K562 (cell line): ENCODE results near the gene TTC28. TPM values are rescaled to one million over a fixed set of nuclear protein-coding genes. Genes with fewer than 3 reads are reported as not detected.

Experiments used
- ATAC-seq: fragments of 200-7000 bp; cut with Tn5 transposase; 3 replicates; pipeline ENCODE4 v1.9.1; 2020; ENCODE audit warnings: moderate library complexity
- BruUV-seq: library from RNA; stranded (reverse); fragments of 400-500 nt; replicated peaks from 2 replicates; lab custom pipeline; 2021; lab: Mats Ljungman, UMichigan
- CTCF ChIA-PET: fragments of 300-600 bp; formaldehyde crosslinking; extraction: SDS; loops from one replicate; lab custom pipeline; 2021; ENCODE audit warnings: low intra/inter-chr PET ratio; lab: Yijun Ruan, JAX
- POLR2A ChIA-PET: fragments of 300-600, 350-650 bp; sonication (Branson Sonifier 250); formaldehyde crosslinking; extraction: SDS; loops from one replicate; lab custom pipeline; 2021; ENCODE audit warnings: antibody characterized with exemption, inconsistent platforms; lab: Yijun Ruan, JAX
- DNase-seq, 4 experiments: peaks; one replicate each; pipeline versions ENCODE4 v3.0.0 to v3.0.0-alpha.2; 2011 to 2018; ENCODE audit warnings: low spot score in 3 of 4, mixed read lengths in 3 of 4; ENCODE audit errors: extremely low read depth in 1 of 4
- FAIRE-seq: peaks from 2 replicates; lab custom pipeline; 2011; peaks lifted over from hg19 to GRCh38; lab: Jason Lieb, UNC
- H2AFZ ChIP-seq: 2 replicates; pipeline ENCODE4 v1.6.0; 2011; ENCODE audit warnings: low read depth, low read length, control low read depth, inconsistent platforms
- H3K27ac ChIP-seq: fragments of 200-600 bp; 3 replicates; pipeline ENCODE4 v1.8.0; 2011; ENCODE audit warnings: low read depth, mild to moderate bottlenecking, control low read depth, inconsistent platforms, low read length, moderate library complexity, mixed read lengths; ENCODE audit errors: extremely low read depth
- H3K27me3 ChIP-seq, 2 experiments: fragments of 300-600 bp in 1 of 2; 2 replicates in 1 of 2; 3 replicates in 1 of 2; pipeline versions ENCODE4 v1.6.0 to v1.8.0; 2011; ENCODE audit warnings: inconsistent platforms in 2 of 2, low read length in 2 of 2, mild to moderate bottlenecking in 1 of 2, mixed read lengths in 1 of 2, moderate library complexity in 1 of 2; ENCODE audit not compliant: control insufficient read depth in 2 of 2, insufficient read depth in 2 of 2
- H3K36me3 ChIP-seq: fragments of 300-600 bp; 3 replicates; pipeline ENCODE4 v1.8.0; 2011; ENCODE audit warnings: mild to moderate bottlenecking, low read length, inconsistent platforms; ENCODE audit not compliant: control insufficient read depth, insufficient read depth
- H3K4me1 ChIP-seq, 2 experiments: fragments of 200-600 bp in 1 of 2; replicated peaks in 1 of 2; 2 replicates in 1 of 2; 3 replicates in 1 of 2; pipeline versions ENCODE4 v1.5.1 to v1.8.0; 2011; ENCODE audit warnings: inconsistent platforms in 2 of 2, low read length in 2 of 2, mild to moderate bottlenecking in 1 of 2, mixed read lengths in 1 of 2, moderate library complexity in 1 of 2; ENCODE audit not compliant: control insufficient read depth in 2 of 2, insufficient read depth in 2 of 2
- H3K4me2 ChIP-seq: 2 replicates; pipeline ENCODE4 v1.6.1; 2011; ENCODE audit warnings: low read length, control low read depth, inconsistent platforms, mixed read lengths; ENCODE audit not compliant: insufficient read depth
- H3K4me3 ChIP-seq: fragments of 200-600 bp; sonication (generic), shearing (Covaris generic); 2 replicates; pipeline ENCODE4 v1.5.1; 2016; ENCODE audit warnings: control low read depth, inconsistent platforms
- H3K79me2 ChIP-seq: fragments of 200-600 bp; 3 replicates; pipeline ENCODE4 v1.8.0; 2011; ENCODE audit warnings: low read length, inconsistent platforms; ENCODE audit not compliant: control insufficient read depth, insufficient read depth
- H3K9ac ChIP-seq, 2 experiments: 2 replicates each; pipeline versions ENCODE4 v1.6.0 to v1.6.1; 2011; ENCODE audit warnings: low read depth in 2 of 2, low read length in 2 of 2, control low read depth in 1 of 2, inconsistent platforms in 1 of 2, mild to moderate bottlenecking in 1 of 2, mixed read lengths in 1 of 2; ENCODE audit not compliant: insufficient read depth in 1 of 2
- H3K9me1 ChIP-seq: one replicate; pipeline ENCODE4 v1.6.0; 2011; ENCODE audit warnings: inconsistent platforms, mild to moderate bottlenecking, low read length, moderate library complexity; ENCODE audit not compliant: control insufficient read depth, insufficient read depth
- H3K9me3 ChIP-seq: replicated peaks from 2 replicates; pipeline ENCODE4 v1.5.1; 2011; ENCODE audit warnings: low read depth, low read length, inconsistent platforms; ENCODE audit not compliant: control insufficient read depth, insufficient read depth
- H4K20me1 ChIP-seq: replicated peaks from 2 replicates; pipeline ENCODE4 v1.6.1; 2011; ENCODE audit warnings: low read length, inconsistent platforms, mixed read lengths; ENCODE audit not compliant: control insufficient read depth, insufficient read depth
- ESRRB ChIP-seq: fragments of 250-450 bp; sonication (Bioruptor Pico); IDR thresholded peaks from 2 replicates; pipeline ENCODE4 v1.5.0; 2020; ENCODE audit warnings: mild to moderate bottlenecking, moderate library complexity, borderline replicate concordance
- HCFC1 ChIP-seq: IDR thresholded peaks from 2 replicates; pipeline ENCODE4 v1.6.1; 2012; ENCODE audit warnings: low read depth, low read length, improper control_type of control experiment
- PHB ChIP-seq: fragments of 250-450 bp; sonication (Bioruptor Pico); IDR thresholded peaks from 2 replicates; pipeline ENCODE4 v1.5.0; 2021
- RBM17 ChIP-seq: fragments of 200-400 bp; formaldehyde crosslinking; IDR thresholded peaks from 2 replicates; pipeline ENCODE4 v1.6.1; 2017; ENCODE audit warnings: low read depth, mild to moderate bottlenecking, low read length, borderline replicate concordance
- RBM25 ChIP-seq: fragments of 200-400 bp; formaldehyde crosslinking; IDR thresholded peaks from 2 replicates; pipeline ENCODE4 v1.6.1; 2018; ENCODE audit warnings: low read length, low read depth, moderate library complexity; ENCODE audit not compliant: severe bottlenecking
- TCF7L2 ChIP-seq: fragments of 150-350 bp; IDR thresholded peaks from 2 replicates; pipeline ENCODE4 v1.6.1; 2016; ENCODE audit warnings: low read depth, mild to moderate bottlenecking, low read length, moderate library complexity
- ZBTB7A ChIP-seq: IDR thresholded peaks from 2 replicates; pipeline ENCODE4 v1.6.1; 2011; ENCODE audit warnings: low read depth, mild to moderate bottlenecking, low read length, moderate library complexity, borderline replicate concordance; ENCODE audit not compliant: control insufficient read depth
- WGBS: fragments of 100-300 bp; shearing (Covaris generic); methylation state at CpG from one replicate; pipeline ENCODE4 v1.1.6; 2016; ENCODE audit warnings: low coverage, mixed read lengths; ENCODE audit not compliant: insufficient coverage; ENCODE audit errors: missing lambda C conversion rate; 5-methylcytosine and 5-hydroxymethylcytosine counted together
- in situ Hi-C: fragments of 300-500 bp; cut with MboI; formaldehyde crosslinking; loops from 4 replicates; pipeline ENCODE4 v1.15.0; 2018; ENCODE audit warnings: inconsistent platforms, mixed read lengths
- intact Hi-C: fragments of 100-400 bp; cut with micrococcal nuclease; formaldehyde crosslinking; loops from 2 replicates; pipeline ENCODE4 v1.14.2; 2022
- polyA plus RNA-seq, 8 experiments: library from polyadenylated mRNA; depleted of rRNA in 4 of 8; stranded (reverse) in 5 of 8; unstranded in 3 of 8; fragments of >200 nt; fragmentation: Nextera tagmentation in 2 of 8; fragmentation: Illumina TruSeq in 1 of 8; extraction: Ambion mirVana in 2 of 8; extraction: Trizol in 1 of 8; gene quantifications; 2 replicates each; pipeline versions ENCODE4 v1.2.1 to v1.2.3, GENCODE V29; 2011 to 2014; ENCODE audit warnings: inconsistent platforms in 1 of 8, missing spikeins in 1 of 8
- total RNA-seq, 7 experiments: library from RNA; depleted of rRNA in 6 of 7; stranded (reverse); fragments of >200 nt in 6 of 7; fragmentation: Illumina TruSeq in 2 of 7; extraction: Trizol in 2 of 7; gene quantifications; 2 replicates each; pipeline versions ENCODE4 v1.2.1 to v1.2.3, GENCODE V29; 2011 to 2021; ENCODE audit warnings: low replicate concordance in 1 of 7
- TF ChIP-seq, protein P1 (sequence below): fragments of 250-450 bp; sonication (Bioruptor Pico); IDR thresholded peaks from 2 replicates; pipeline ENCODE4 v1.4.0; 2020; ENCODE audit warnings: mild to moderate bottlenecking, moderate library complexity
- TF ChIP-seq, protein P2 (sequence below): sonication (generic); formaldehyde crosslinking; IDR thresholded peaks from 2 replicates; pipeline ENCODE4 v1.9.0; 2022; ENCODE audit warnings: mild to moderate bottlenecking, missing genetic modification reagents
- TF ChIP-seq, protein P3 (sequence below), 2 experiments: IDR thresholded peaks; 2 replicates each; pipeline ENCODE4 v1.6.1; 2011; ENCODE audit warnings: borderline replicate concordance in 1 of 2, control low read depth in 1 of 2, low read depth in 1 of 2, low read length in 1 of 2, mild to moderate bottlenecking in 1 of 2, mixed read lengths in 1 of 2, moderate library complexity in 1 of 2; ENCODE audit not compliant: insufficient read depth in 1 of 2, insufficient read length in 1 of 2, poor library complexity in 1 of 2, severe bottlenecking in 1 of 2; ENCODE audit errors: extremely low read depth in 1 of 2
- TF ChIP-seq, protein P4 (sequence below): fragments of 450-650 bp; formaldehyde crosslinking; IDR thresholded peaks from 2 replicates; pipeline ENCODE4 v1.4.0; 2020; ENCODE audit warnings: mild to moderate bottlenecking, moderate library complexity
- TF ChIP-seq, protein P5 (sequence below): sonication (generic); IDR thresholded peaks from 2 replicates; pipeline ENCODE4 v1.6.1; 2016
- TF ChIP-seq, protein P6 (sequence below): sonication (generic); formaldehyde crosslinking; IDR thresholded peaks from 2 replicates; pipeline ENCODE4 v1.8.0; 2022; ENCODE audit warnings: missing genetic modification reagents, mild to moderate bottlenecking, moderate library complexity, borderline replicate concordance

TTC28 gene
- total and polyA plus RNA-seq, 9 of the 15 experiments (the other 6 are each of a cell fraction or from before 2014, with no cell fraction given), result 0.22 to 10.7 (median 3.1) TPM

DNA sequence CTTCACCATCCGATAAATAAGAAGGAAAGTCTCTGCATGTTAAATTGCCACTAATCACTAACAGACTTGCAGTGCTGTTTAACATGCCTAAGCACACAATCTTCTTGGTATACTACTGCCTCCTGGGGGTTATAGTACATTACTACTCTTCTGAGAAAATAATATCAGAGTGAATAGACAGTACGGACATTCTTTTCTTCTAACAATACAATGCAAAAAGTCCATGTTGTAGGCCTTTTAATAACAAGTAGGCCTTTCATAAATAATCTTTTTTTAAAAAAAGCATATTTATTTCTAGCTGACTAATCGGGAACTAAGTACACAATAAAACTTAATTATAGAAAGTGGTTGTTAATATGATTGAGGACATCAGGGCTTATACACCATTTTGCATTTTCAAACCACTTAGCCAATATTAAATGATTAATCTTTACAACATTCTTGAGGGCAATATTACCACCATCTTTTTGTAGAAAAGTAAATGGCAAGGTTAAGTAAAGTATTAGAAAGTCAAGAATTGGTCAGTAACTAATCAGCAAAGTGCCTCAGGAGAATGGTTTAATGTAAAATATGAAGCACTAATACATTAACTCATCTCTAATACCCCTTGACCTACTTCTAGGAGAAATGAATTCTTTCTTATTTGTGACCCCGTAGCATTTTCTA, 84.7 kb downstream of the TTC28 start:
- Histone ChIP-seq H3K27me3 (no peaks in the 10 kb centered on the region), H3K9ac (no peak overlapping the region), H3K4me2 (no peak overlapping the region), H3K4me3 (no peak overlapping the region), H3K9me1 (no peaks in the 10 kb centered on the region), H3K27ac (no peak overlapping the region), H3K4me1 (no peaks in the 10 kb centered on the region), H3K9me3 (no peaks in the 10 kb centered on the region), H4K20me1 (no peaks in the 10 kb centered on the region), H3K36me3 (no peaks in the 10 kb centered on the region), H2AFZ (no peak overlapping the region), H3K79me2 (no peaks in the 10 kb centered on the region)
- DNase-seq (peak; percentile 14 to 61 (median 20)), FAIRE-seq (peak; percentile 61), ATAC-seq (peak; percentile 88)
- no TSS peak for BruUV-seq
- intact Hi-C loops (loop anchor here (1.0 to 10.0 kb wide), 5 partner anchors 153 to 575 kb away; no protein-coding TSS in a partner anchor), in situ Hi-C loops (loop anchor here (10.0 to 25.0 kb wide), 2 partner anchors 570 to 708 kb away; no protein-coding TSS in a partner anchor)
- ChIA-PET POLR2A (no interaction called here), CTCF (interaction anchor here (0.6 to 2.6 kb wide), 5 partner anchors 23 to 575 kb away, joined by 3 to 29 read pairs (median 3); no protein-coding TSS in a partner anchor)
- 10% methylated on average over 4 of the region's 4 CpGs for WGBS
- TF ChIP-seq PHB (CRISPR knock-in tag), result no peak
- TF ChIP-seq ESRRB (CRISPR knock-in tag), result no peak
- TF ChIP-seq, protein P1, sequence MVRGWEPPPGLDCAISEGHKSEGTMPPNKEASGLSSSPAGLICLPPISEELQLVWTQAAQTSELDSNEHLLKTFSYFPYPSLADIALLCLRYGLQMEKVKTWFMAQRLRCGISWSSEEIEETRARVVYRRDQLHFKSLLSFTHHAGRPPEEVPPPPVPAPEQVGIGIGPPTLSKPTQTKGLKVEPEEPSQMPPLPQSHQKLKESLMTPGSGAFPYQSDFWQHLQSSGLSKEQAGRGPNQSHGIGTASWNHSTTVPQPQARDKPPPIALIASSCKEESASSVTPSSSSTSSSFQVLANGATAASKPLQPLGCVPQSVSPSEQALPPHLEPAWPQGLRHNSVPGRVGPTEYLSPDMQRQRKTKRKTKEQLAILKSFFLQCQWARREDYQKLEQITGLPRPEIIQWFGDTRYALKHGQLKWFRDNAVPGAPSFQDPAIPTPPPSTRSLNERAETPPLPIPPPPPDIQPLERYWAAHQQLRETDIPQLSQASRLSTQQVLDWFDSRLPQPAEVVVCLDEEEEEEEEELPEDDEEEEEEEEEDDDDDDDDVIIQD (CRISPR knock-in tag), result no peak
- TF ChIP-seq, protein P2, sequence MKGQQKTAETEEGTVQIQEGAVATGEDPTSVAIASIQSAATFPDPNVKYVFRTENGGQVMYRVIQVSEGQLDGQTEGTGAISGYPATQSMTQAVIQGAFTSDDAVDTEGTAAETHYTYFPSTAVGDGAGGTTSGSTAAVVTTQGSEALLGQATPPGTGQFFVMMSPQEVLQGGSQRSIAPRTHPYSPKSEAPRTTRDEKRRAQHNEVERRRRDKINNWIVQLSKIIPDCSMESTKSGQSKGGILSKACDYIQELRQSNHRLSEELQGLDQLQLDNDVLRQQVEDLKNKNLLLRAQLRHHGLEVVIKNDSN (CRISPR knock-in tag), result no peak
- TF ChIP-seq, protein P3, sequence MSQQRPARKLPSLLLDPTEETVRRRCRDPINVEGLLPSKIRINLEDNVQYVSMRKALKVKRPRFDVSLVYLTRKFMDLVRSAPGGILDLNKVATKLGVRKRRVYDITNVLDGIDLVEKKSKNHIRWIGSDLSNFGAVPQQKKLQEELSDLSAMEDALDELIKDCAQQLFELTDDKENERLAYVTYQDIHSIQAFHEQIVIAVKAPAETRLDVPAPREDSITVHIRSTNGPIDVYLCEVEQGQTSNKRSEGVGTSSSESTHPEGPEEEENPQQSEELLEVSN (IDR thresholded peaks at IDR 0.05; ENCODE audit: borderline replicate concordance in 1 of 2, extremely low read depth in 1 of 2, insufficient read depth in 1 of 2, insufficient read length in 1 of 2, low read depth in 1 of 2, low read length in 1 of 2, poor library complexity in 1 of 2, severe bottlenecking in 1 of 2), result no peak
- TF ChIP-seq TCF7L2, result no peak
- TF ChIP-seq ZBTB7A, result no peak
- TF ChIP-seq RBM25, result no peak
- TF ChIP-seq, protein P4, sequence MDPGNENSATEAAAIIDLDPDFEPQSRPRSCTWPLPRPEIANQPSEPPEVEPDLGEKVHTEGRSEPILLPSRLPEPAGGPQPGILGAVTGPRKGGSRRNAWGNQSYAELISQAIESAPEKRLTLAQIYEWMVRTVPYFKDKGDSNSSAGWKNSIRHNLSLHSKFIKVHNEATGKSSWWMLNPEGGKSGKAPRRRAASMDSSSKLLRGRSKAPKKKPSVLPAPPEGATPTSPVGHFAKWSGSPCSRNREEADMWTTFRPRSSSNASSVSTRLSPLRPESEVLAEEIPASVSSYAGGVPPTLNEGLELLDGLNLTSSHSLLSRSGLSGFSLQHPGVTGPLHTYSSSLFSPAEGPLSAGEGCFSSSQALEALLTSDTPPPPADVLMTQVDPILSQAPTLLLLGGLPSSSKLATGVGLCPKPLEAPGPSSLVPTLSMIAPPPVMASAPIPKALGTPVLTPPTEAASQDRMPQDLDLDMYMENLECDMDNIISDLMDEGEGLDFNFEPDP (CRISPR knock-in tag), result no peak
- no peak for TF ChIP-seq RBM17
- no peak for TF ChIP-seq HCFC1
- TF ChIP-seq, protein P5, sequence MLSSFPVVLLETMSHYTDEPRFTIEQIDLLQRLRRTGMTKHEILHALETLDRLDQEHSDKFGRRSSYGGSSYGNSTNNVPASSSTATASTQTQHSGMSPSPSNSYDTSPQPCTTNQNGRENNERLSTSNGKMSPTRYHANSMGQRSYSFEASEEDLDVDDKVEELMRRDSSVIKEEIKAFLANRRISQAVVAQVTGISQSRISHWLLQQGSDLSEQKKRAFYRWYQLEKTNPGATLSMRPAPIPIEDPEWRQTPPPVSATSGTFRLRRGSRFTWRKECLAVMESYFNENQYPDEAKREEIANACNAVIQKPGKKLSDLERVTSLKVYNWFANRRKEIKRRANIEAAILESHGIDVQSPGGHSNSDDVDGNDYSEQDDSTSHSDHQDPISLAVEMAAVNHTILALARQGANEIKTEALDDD, result peak; percentile 51; the same call in 1 of the 2 replicates
- TF ChIP-seq, protein P6, sequence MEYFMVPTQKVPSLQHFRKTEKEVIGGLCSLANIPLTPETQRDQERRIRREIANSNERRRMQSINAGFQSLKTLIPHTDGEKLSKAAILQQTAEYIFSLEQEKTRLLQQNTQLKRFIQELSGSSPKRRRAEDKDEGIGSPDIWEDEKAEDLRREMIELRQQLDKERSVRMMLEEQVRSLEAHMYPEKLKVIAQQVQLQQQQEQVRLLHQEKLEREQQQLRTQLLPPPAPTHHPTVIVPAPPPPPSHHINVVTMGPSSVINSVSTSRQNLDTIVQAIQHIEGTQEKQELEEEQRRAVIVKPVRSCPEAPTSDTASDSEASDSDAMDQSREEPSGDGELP, result no peak
